Skin of body (tissue), 2 donors: ENCODE measurements around the gene METTL1. TPM values are rescaled to one million over a fixed set of nuclear protein-coding genes. Genes with fewer than 3 reads are reported as not detected.
"Not testable (repeated sequence)": the region's sequence is repeated elsewhere in the genome, so short reads cannot be mapped to it uniquely, and the experiment has no call there.

Experiments used
- DNase-seq: peaks from one replicate; lab custom pipeline; 2025; lab: John Stamatoyannopoulos, UW
- total RNA-seq: library from RNA; depleted of rRNA; stranded (reverse); fragments of >200 nt; gene quantifications from one replicate; pipeline ENCODE4 v1.2.3, GENCODE V29; 2014

The METTL1 gene
- total RNA-seq, 1 donor from 2014 or later = 9.0 TPM

GRCh38 chr12:57797933-57798332 lies 26.0 kb upstream of the METTL1 start:
- no peak for DNase-seq

- DNase-seq = peak; percentile 27
Measured at GRCh38 chr12:57796996-57797395, 25.1 kb upstream of the METTL1 start.

- DNase-seq = no peak
Measured at GRCh38 chr12:57795354-57795753, 23.4 kb upstream of the METTL1 start.

- DNase-seq = no peak
Measured at GRCh38 chr12:57793920-57794319, 22.0 kb upstream of the METTL1 start.

- no peak for DNase-seq
Measured at GRCh38 chr12:57783861-57784260, 12.0 kb upstream of the METTL1 start.

- DNase-seq = no peak
Measured at GRCh38 chr12:57783466-57783801, 11.5 kb upstream of the METTL1 start.

- peak; percentile 90 for DNase-seq
Measured at GRCh38 chr12:57782608-57783465, 10.9 kb upstream of the METTL1 start, which contains the start of gene TSFM. Gene TSFM, plus strand, starts transcription at chr12:57782787. Its CDS starts 15 bp downstream, at chr12:57782802.

GRCh38 chr12:57782243-57782607 lies 10.3 kb upstream of the METTL1 start:
- no peak for DNase-seq

GRCh38 chr12:57781801-57782200 lies 9.9 kb upstream of the METTL1 start:
- no peak for DNase-seq

- no peak for DNase-seq
Measured at GRCh38 chr12:57781244-57781643, 9.3 kb upstream of the METTL1 start.

- no peak for DNase-seq
Measured at GRCh38 chr12:57780284-57780897, 8.5 kb upstream of the METTL1 start.

- no peak for DNase-seq
Measured at GRCh38 chr12:57779736-57780135, 7.8 kb upstream of the METTL1 start.

- no peak for DNase-seq
Measured at GRCh38 chr12:57777911-57778310, 6.0 kb upstream of the METTL1 start.

- DNase-seq = no peak
Measured at GRCh38 chr12:57777367-57777766, 5.5 kb upstream of the METTL1 start.

- DNase-seq = no peak
Measured at GRCh38 chr12:57776247-57776587, 4.3 kb upstream of the METTL1 start.

GRCh38 chr12:57775563-57776246 lies 3.8 kb upstream of the METTL1 start:
- DNase-seq = no peak

- DNase-seq = no peak
Measured at GRCh38 chr12:57775044-57775443, 3.1 kb upstream of the METTL1 start.

GRCh38 chr12:57774634-57775033 lies 2.7 kb upstream of the METTL1 start:
- DNase-seq = not testable (repeated sequence)

GRCh38 chr12:57772429-57773322 lies 771 bp upstream of the METTL1 start, which contains the start of gene EEF1AKMT3:
Gene EEF1AKMT3, plus strand, starts transcription at chr12:57772614. Its CDS starts 111 bp downstream, at chr12:57772725.
- DNase-seq = peak; percentile 73

GRCh38 chr12:57771236-57771872 lies 551 bp downstream of the METTL1 start:
- peak; percentile 96 for DNase-seq

GRCh38 chr12:57770734-57771133 lies 1.2 kb downstream of the METTL1 start:
- no peak for DNase-seq
